Heart right ventricle (tissue), 16 donors: Measurements from ENCODE around the gene LBX1. TPM values are rescaled to one million over a fixed set of nuclear protein-coding genes. Genes with fewer than 3 reads are reported as not detected.

Source experiments
- ATAC-seq, 8 donors: fragments of 200-7000 bp; cut with Tn5 transposase; one replicate each; pipeline ENCODE4 v1.9.1; 2020; ENCODE audit warnings: mild to moderate bottlenecking in 8 of 8, moderate library complexity in 8 of 8, moderate number of reproducible peaks in 1 of 8
- DNase-seq, 2 donors: peaks; one replicate each; pipeline ENCODE4 v3.0.0-alpha.2; 2020
- H3K27ac ChIP-seq, 10 donors: fragments of 200-600 bp; sonication (generic) in 2 of 10; one replicate each; pipeline versions ENCODE4 v1.5.0 to v1.8.0; 2020 to 2022; ENCODE audit warnings: mild to moderate bottlenecking in 3 of 10
- H3K27me3 ChIP-seq, 7 donors: fragments of 200-600 bp; one replicate each; pipeline ENCODE4 v1.8.0; 2021 to 2022; ENCODE audit warnings: mild to moderate bottlenecking in 2 of 7
- H3K36me3 ChIP-seq, 9 donors: fragments of 200-600 bp; sonication (generic) in 1 of 9; one replicate each; pipeline versions ENCODE4 v1.5.0 to v1.8.0; 2020 to 2022; ENCODE audit warnings: mild to moderate bottlenecking in 2 of 9
- H3K4me1 ChIP-seq, 9 donors: fragments of 200-600 bp; sonication (generic) in 1 of 9; one replicate each; pipeline versions ENCODE4 v1.5.0 to v1.8.0; 2020 to 2022; ENCODE audit warnings: mild to moderate bottlenecking in 4 of 9
- H3K4me3 ChIP-seq, 10 donors: fragments of 200-600 bp; sonication (generic) in 2 of 10; one replicate each; pipeline versions ENCODE4 v1.5.0 to v1.8.0; 2020 to 2022; ENCODE audit warnings: mild to moderate bottlenecking in 7 of 10, moderate library complexity in 2 of 10
- H3K9me3 ChIP-seq, 11 donors: fragments of 200-600 bp in 10 of 11; sonication (generic) in 2 of 11; one replicate each; pipeline versions ENCODE4 v1.5.0 to v1.8.0; 2013 to 2022; ENCODE audit warnings: mild to moderate bottlenecking in 2 of 11, control low read depth in 1 of 11, moderate library complexity in 1 of 11
- WGBS, 2 donors: extraction: QIAGEN DNeasy Blood & Tissue Kit; methylation state at CpG; one replicate each; pipeline ENCODE4 v1.1.7; 2013; ENCODE audit warnings: inconsistent platforms in 1 of 2; 5-methylcytosine and 5-hydroxymethylcytosine counted together
- intact Hi-C, 10 donors: fragments of 100-400 bp; cut with DNase I; formaldehyde crosslinking; loops; one replicate each; pipeline versions ENCODE4 v1.11.1 to v1.14.2; 2022
- polyA plus RNA-seq, 2 donors: library from polyadenylated mRNA; stranded (reverse); fragments of 200-250 nt; gene quantifications; one replicate each; pipeline ENCODE4 v1.2.3, GENCODE V29; 2013
- total RNA-seq, 10 donors: library from RNA; stranded (reverse); fragmentation: NEBNext Ultra II Directional in 3 of 10; extraction: Animal tissue kit (Norgen Biotek cat#: 25700) in 3 of 10; gene quantifications; one replicate each; pipeline versions ENCODE4 v1.2.1 to v1.2.4, GENCODE V29; 2021 to 2023
- TF ChIP-seq, protein P1 (sequence below), 9 donors: fragments of 200-600 bp; sonication (generic) in 2 of 9; IDR thresholded peaks; one replicate each; pipeline versions ENCODE4 v1.5.0 to v1.8.0; 2021 to 2022; ENCODE audit warnings: antibody characterized with exemption in 9 of 9, mild to moderate bottlenecking in 5 of 9, moderate library complexity in 1 of 9
- donor health status: Arrhythmogenic right ventricular cardiomyopathy.
- donor health status: ischemic (EF 13 %, LVEDD 7.1; RV severe dilation, severe dysfunction).
- donor health status: healthy with polysubstance abuse.
- donor health status: DM: no; HTN: yes; CAD: no.
- donor health status: DM: no; HTN: no; CAD: no.
- donor health status: ischemic (EF 25% LVEDD 6.9; RV normal size, moderate dysfunction).
- donor health status: ischemic (EF 25% LVEDD 5.7; RV mildly dilated, moderate dysfunction).
- donor health status: healthy.
- donor health status: DM: yes; HTN: yes; CAD: no.
- donor health status: Ischemic cardiomyopathy.
- donor health status: ischemic (EF 35%, LVEDD 5.7; RV mildly dilated, moderate dysfunction).
- donor health status: nonischemic (EF 11% LVEDD 7.7; RV severe dilation, severe dysfunction).
- donor health status: DM: yes; HTN: yes; CAD: no.
- donor health status: PGD.
- donor health status: ischemic (EF 29% LVEDD 5.4; RV normal size, mild dysfunction).
- donor health status: nonischemic (EF 23%, LVEDD 6.1; RV moderate dilation, normal function).

The LBX1 gene
- total and polyA plus RNA-seq, 12 donors = not detected

DNA sequence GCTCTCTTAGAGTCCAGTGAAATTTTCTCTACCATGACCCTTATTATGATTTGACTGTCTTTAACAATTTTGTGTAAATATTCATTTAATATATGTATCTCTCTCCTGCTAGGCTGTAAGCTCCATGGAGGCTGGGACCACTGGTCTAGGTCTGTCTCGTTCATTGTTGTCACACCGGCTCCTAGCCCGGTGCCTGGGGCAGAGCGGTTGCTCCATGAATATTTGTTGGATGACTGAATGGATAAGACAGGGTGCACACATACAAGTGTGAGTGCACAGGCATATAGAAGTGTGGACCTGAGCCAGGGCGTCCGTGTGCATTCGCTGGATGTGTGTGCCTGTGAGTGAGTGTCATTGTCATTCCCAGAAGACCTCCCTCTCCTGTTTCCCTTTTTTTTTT is 20.9 kb upstream of the LBX1 start:
- no peak for ATAC-seq
- Histone ChIP-seq H3K4me3 (no peak overlapping the region), H3K9me3 (no peaks in the 10 kb centered on the region), H3K27ac (no peak overlapping the region), H3K27me3 (peaks cover 0 to 94% (median 82%) of the 10 kb centered on the region in 7 donors), H3K36me3 (no peaks in the 10 kb centered on the region), H3K4me1 (no peaks in the 10 kb centered on the region)
- WGBS, 2 donors = 72 to 73% methylated on average over 7 of the region's 7 CpGs
- TF ChIP-seq, protein P1, sequence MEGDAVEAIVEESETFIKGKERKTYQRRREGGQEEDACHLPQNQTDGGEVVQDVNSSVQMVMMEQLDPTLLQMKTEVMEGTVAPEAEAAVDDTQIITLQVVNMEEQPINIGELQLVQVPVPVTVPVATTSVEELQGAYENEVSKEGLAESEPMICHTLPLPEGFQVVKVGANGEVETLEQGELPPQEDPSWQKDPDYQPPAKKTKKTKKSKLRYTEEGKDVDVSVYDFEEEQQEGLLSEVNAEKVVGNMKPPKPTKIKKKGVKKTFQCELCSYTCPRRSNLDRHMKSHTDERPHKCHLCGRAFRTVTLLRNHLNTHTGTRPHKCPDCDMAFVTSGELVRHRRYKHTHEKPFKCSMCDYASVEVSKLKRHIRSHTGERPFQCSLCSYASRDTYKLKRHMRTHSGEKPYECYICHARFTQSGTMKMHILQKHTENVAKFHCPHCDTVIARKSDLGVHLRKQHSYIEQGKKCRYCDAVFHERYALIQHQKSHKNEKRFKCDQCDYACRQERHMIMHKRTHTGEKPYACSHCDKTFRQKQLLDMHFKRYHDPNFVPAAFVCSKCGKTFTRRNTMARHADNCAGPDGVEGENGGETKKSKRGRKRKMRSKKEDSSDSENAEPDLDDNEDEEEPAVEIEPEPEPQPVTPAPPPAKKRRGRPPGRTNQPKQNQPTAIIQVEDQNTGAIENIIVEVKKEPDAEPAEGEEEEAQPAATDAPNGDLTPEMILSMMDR (IDR thresholded peaks at IDR 0.05) = no peak
- no peak for DNase-seq
- intact Hi-C loops = no loop called here

DNA sequence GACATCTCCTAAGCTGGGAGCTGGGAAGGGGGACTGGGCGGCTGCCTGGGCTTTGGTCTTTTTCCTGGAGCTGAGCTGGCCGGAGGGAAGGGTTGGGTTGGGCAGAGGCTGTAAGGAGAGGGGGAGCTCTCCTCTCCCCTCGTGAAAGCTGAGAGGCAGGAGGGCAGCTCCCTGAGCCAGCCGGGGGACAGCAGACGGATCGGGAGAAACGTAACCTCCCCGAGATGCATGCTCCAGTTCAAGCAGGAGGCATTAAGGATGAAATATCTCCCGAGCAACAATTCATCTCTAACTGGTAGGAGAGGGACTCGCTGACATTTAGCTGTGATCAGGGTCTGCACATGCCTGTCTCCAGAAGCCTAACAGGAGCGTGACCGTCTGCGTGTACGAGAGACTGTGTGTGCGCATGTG is 19.9 kb upstream of the LBX1 start:
- no peak for ATAC-seq
- DNase-seq = no peak
- Histone ChIP-seq H3K36me3 (no peaks in the 10 kb centered on the region), H3K9me3 (no peaks in the 10 kb centered on the region), H3K27ac (no peak overlapping the region), H3K4me3 (no peak overlapping the region), H3K4me1 (no peaks in the 10 kb centered on the region), H3K27me3 (peaks cover 0 to 90% (median 83%) of the 10 kb centered on the region in 7 donors)
- TF ChIP-seq, protein P1 (IDR thresholded peaks at IDR 0.05) = no peak
- 46 to 47% methylated on average over 15 of the region's 15 CpGs for WGBS, 2 donors
- intact Hi-C loops = no loop called here

DNA sequence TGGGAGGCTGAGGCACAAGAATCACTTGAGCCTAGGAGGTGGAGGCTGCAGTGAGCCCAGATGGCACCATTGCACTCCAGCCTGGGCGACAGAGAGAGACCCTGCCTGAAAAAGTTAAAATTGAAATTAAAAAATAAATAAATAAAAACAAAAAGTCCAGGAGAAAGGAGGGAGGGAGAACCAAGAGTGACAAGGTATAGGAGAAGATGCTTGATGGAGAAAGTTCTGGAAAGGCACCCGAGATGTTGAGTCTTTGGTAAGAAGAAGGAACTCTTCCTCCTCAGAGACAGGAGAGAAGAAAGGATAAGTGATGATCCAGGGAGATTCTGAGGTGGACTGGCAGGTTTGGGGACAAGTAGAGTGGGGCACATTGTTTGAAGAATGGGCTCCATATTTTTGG is 17.4 kb upstream of the LBX1 start:
- no peaks in the 10 kb centered on the region for H3K4me1 ChIP-seq
- no peak overlapping the region for H3K4me3 ChIP-seq
- ATAC-seq (no peak), DNase-seq (no peak)
- no peak overlapping the region for H3K27ac ChIP-seq
- WGBS, 2 donors = 86 to 99% methylated on average over 2 of the region's 2 CpGs
- no peaks in the 10 kb centered on the region for H3K9me3 ChIP-seq
- TF ChIP-seq, protein P1 (IDR thresholded peaks at IDR 0.05) = no peak
- no peaks in the 10 kb centered on the region for H3K36me3 ChIP-seq
- H3K27me3 ChIP-seq = peaks cover 0 to 93% (median 82%) of the 10 kb centered on the region in 7 donors
- intact Hi-C loops = no loop called here

DNA sequence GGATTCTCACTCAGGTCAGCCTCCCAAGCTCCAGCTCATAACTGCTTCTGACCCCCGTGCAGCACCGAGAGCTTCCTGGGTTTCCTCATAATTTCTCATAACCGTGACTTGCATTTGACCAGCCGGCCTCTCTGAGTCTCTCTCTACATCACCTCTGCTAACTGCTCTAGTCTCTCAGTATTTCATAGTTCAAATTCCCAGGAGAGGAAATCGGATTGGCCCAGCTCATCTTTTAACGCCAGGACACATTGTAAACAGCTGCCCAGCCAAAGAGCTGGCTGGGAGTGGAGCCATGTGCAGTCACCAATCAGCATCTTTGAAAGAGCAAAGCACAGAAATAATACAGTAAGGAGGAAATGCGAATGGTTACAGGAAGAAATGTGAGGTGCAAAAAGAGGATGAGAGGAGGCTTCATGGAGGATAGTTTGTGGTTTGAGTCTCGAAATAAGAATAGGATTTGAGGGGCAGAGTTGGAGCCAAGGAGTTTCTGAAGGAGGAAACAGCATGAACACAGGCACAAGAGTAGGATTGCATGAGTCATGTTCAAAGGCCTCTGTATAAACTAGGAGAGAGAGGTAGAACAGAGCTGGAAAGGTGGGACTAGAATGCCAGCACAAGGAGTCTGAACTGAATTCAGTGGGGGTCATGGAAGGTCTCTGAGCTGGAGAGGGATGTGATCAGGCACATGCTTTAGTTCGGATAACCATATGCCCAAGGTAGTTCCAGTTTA is 15.2 kb upstream of the LBX1 start:
- DNase-seq (no peak), ATAC-seq (peak in 1 of 8 donors; percentile 41)
- H3K27ac ChIP-seq = no peak overlapping the region
- peaks cover 0 to 94% (median 80%) of the 10 kb centered on the region in 7 donors for H3K27me3 ChIP-seq
- no peaks in the 10 kb centered on the region for H3K36me3 ChIP-seq
- TF ChIP-seq, protein P1 (IDR thresholded peaks at IDR 0.05) = no peak
- H3K4me1 ChIP-seq = no peaks in the 10 kb centered on the region
- H3K4me3 ChIP-seq = no peak overlapping the region
- no peaks in the 10 kb centered on the region for H3K9me3 ChIP-seq
- intact Hi-C loops = no loop called here
- WGBS, 2 donors = 60% methylated on average over 9 of the region's 9 CpGs
